HG02852 (cell line): ENCODE data around the gene HOMER1.

Experiments used
- ATAC-seq: cut with Tn5 transposase; IDR thresholded peaks from one replicate; pipeline ENCODE4 v1.9.1; 2021; ENCODE audit warnings: mild to moderate bottlenecking, moderate library complexity; ENCODE audit not compliant: unreplicated experiment

The HOMER1 gene, protein sequence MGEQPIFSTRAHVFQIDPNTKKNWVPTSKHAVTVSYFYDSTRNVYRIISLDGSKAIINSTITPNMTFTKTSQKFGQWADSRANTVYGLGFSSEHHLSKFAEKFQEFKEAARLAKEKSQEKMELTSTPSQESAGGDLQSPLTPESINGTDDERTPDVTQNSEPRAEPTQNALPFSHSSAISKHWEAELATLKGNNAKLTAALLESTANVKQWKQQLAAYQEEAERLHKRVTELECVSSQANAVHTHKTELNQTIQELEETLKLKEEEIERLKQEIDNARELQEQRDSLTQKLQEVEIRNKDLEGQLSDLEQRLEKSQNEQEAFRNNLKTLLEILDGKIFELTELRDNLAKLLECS

DNA sequence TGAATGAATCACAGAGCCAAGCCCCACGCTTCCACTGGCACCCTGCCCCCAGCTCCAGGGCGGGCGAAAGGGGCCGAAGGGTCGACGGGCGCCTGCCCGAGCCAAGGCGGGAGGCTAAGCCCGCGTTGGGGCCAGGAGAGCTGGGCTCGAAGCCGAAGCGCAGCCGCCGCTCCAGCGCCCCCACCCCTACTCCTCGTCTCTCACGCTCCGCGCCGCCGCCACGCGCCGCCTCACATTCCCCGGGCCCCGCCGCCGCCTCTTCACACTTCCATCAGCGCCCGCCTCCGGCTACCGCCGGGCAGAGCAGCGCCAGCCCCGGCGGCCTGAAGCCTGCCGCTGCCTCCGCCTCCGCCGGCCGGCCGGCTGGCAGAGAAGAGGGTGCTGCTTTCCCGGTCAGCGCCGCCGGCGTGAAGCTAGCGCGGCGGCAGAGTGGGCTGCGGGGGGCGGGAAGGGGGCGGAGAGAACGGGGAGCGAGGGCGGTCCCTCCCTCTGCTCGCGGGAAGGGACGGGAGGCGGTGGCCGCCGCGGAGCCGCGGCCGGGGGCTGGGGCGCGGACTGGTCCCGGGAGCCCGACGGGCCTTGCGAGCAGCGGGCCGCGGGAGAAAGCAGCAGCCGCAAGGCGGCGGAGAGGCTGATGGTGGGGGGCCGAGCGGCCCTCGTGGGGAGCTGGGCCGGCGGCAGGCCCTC is at the start of gene HOMER1:
Gene HOMER1, minus strand, starts transcription at position 431 of the 687 bp plus-strand sequence. CDS start 1,360 bp downstream, outside the sequence.
- peak; percentile 62 for ATAC-seq

DNA sequence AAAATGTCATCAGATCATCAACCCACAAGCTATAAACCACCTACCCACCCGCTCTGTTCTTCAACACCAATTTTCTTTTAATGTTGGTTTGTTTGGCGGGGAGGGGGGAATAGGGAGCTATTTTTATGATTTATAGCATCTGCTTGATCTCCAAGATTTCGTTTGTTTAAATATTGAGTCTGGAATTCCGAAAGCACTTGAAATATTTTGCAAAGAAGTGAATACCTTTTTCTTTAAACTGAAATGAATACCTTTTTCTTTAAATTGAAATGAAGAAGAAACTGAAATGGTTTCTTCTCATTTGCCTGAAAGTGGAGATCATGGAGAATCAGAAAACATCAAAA is 49.3 kb upstream of the HOMER1 start:
- ATAC-seq: no peak

DNA sequence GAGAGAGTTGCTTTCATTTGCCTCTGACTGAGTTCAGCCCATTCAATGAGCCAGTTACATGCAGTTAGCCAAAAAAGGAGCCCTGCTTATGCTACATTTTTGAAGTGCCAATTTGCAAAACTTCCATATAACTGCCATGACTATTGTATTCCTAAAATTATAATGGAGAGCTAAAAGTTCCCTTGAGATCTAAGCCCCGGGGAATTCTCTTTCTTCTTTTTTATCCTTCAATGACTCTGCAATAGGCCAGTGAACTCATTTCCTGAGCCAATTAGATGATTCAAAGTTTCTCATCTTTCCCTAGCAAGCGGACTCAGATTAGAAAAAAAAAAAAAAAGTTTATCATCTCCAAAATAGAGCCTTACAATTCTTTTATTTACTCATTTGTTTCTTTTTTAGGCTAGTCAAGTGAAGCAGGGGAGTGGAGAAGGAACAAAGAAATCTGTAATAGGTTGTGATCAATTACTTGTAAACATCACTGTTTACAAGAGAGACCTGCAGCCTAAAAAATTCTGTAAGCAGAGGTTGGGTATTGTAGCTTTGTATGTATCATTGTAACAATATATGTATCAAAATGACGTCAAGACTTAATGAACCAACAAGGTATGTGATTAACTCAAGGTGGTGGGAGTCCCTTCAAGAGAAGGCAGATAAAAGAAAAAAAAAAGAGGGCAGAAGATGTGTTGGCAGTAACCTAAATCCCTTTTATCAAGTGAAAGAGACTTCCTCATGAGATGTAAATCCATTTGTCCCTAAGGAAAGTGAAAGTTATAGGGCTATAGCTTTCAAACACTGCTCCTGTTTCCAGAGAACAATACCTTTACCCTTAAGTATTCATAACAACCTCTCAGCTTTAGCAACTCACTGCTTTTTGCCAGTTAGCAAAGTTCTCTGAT is 48.7 kb upstream of the HOMER1 start:
- ATAC-seq: no peak

DNA sequence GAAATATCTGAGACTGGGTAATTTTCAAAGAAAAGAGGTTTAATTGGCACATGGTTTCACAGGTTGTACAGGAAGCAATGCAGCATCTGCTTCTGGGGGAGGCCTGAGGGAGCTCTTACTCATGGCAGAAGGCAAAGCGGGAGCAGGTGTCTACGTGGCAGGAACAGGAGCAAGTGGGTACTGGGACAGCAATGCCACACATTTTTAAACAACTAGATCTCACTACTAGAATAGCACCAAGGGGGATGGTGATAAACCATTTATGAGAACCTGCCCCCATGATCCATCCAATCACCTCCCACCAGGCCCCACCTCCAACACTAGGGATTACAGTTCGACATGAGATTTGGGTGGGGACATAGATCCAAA is 47.6 kb upstream of the HOMER1 start:
- peak; percentile 26 for ATAC-seq

DNA sequence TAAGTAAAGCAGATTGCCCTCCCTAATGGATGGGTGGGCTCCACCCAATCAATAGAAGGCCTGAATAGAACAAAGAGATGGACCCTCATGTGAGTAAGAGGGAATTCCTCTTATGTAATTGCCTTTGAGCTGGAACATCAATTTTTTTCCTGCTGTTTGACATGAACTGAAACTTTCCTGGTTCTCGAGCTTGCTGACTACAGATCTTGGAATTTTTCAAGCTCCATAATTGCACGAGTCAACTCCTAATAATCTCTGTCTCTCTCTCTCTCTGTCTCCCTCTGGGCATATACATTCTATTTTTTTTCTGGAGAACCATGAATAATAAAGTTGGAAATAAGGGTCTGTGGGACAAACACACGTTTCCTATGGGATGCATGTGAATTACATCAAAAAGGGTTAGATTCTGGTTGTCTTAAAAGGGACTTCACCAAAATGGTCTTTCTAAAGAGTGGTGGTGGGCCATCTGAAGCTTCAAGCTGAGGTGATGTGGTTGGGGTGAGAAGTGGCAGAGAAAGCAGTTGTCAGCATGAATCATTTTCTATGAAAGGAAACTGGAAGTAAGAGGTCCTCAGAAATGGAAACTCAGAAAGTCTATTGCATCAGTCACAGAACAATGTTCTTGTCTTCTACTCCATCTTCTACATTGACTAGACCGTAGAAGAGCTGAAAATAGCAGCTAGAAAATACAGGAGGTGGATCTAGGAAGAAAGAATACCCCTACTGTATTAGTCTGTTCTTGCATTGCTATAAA is 47.0 kb upstream of the HOMER1 start:
- ATAC-seq: peak; percentile 75

DNA sequence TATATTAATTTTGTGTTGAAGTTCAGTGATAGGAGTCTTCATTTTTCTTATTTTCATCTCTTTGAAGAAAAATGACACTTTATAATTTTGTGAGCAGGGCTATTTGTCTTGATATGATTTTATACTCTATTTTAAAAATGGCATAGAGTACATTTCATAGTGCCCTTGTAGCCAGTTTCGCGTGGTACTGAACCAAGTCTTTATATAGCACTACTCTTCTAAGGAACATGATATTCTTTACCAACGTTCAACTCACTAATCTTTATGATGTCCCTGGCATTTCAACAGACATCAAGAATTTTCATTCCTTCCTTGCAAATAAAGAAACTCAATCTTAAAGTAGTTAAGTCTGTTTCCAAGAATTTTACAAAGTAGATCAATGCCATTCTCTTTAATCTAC is 41.5 kb upstream of the HOMER1 start:
- ATAC-seq: no peak

DNA sequence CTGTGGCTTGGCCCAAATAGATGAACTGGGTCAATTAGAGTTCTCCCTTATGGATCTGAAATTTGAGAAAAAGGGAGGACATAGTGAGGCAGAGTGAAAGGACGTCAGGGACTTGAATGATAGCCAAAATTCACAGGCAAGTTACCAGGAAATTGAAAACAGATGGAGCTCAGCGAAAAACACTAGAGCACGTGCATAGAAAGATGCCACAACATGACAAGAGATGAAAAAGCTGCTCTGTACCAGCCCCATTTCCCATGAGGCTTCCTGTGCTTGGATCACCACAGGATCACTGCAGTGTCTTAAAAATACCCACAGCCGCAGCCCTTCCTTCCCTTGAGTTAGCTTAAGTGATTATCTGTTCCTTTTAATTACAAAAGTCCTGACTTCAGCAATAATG is 39.0 kb upstream of the HOMER1 start:
- ATAC-seq: no peak

DNA sequence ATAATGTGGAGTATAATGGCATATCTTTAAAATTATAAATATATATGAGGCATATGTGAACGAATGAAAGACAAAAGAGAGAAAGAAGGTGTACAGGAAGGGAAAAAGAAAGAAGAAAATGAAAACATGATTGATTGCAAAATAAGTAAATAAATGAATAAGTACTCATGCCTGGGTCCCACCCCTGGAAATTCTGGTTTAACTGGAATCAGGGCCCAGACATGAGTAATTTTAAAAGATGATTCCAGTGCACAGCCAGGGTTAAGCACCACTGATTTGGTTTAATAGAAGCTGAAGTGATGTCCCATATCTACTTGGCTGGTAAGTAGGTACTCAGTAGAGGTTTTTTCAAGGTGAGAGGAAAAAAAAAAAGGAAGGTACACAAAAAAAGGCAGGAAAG is 34.0 kb upstream of the HOMER1 start:
- no peak for ATAC-seq

DNA sequence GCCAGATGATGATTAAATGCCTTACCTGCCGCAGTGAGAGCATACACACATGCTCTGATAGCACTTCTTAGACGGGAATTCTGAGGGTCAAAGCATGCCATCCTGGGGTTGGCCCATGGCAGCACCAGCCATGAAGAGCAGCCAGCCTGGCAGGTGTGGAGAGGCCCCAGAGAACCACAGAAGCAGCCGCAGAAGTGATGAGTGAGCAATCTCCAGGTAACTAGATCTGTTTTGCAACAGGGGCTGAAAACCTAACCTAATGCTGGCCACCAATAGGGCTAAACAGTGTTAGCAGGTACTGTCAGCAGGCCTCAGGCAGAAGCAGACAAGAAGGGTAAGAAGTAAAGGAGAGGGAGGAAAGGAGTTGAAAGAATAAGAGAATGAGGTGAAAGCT is 33.5 kb upstream of the HOMER1 start:
- ATAC-seq: no peak

DNA sequence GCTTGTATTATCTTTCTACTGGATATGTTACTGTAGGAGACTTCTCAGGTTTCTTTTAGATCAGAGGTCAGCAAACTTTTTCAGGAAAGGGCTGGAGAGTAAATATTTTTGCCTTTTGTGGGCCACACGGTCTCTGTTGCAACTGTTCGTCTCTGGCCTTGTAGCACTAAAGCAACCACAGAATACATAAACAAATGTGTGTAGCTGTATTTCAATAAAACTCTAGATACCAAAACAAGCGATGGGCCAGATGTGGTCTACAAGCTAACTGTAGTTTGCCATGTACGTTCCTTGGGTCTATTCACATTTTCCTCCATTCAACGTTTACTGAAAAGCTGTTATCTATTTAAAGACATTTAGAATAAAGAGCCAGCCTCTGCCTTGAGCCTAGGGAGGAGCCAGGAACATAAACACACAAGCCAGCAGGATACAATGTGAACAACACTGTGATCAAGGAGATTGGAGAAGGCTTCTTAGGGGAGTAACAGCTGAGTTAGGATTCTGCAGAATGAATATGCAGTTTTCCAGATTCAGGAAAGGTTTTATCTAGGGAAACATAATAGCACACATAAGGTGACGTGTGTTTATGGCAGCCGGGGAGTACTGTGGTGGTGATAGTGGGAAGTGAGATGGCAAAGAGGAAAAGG is 33.0 kb upstream of the HOMER1 start:
- no peak for ATAC-seq

DNA sequence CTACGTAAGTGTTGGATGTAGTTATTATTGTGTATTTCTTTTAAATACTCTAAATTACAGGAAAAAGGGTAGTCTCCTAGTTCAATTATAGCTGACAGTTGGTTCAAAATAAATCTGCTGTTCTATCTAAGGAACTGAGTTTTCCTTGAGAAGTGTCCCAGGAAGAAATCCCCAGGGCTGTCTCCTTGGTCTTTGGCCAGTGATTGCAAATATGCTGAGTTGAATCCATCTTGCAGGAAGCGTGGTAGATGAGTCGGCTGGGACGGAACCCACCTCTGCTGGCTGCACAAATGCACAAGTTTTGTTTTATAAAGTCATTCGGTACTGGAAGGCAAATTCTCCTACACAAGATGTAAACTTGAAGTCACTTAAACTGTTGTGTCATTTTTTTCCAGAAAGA is 30.2 kb upstream of the HOMER1 start:
- ATAC-seq: no peak

DNA sequence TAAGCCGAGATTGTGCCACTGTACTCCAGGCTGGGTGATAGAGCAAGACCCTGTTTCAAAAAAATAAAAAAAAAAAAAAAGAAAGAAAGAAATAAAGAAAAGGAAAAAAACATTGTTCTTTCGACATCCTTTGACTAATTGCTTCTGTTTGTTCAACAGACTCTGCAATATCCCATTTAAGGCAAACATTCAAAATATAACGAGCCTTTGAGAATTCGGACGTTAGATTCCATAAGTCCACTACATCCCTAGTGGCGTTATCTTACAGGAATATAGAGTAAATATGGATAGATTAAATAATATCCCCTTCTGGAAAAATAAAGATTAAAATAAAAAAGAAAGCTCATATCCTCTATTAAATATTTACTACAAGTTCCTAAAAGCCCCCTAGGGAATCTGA is 27.0 kb upstream of the HOMER1 start:
- ATAC-seq: no peak

DNA sequence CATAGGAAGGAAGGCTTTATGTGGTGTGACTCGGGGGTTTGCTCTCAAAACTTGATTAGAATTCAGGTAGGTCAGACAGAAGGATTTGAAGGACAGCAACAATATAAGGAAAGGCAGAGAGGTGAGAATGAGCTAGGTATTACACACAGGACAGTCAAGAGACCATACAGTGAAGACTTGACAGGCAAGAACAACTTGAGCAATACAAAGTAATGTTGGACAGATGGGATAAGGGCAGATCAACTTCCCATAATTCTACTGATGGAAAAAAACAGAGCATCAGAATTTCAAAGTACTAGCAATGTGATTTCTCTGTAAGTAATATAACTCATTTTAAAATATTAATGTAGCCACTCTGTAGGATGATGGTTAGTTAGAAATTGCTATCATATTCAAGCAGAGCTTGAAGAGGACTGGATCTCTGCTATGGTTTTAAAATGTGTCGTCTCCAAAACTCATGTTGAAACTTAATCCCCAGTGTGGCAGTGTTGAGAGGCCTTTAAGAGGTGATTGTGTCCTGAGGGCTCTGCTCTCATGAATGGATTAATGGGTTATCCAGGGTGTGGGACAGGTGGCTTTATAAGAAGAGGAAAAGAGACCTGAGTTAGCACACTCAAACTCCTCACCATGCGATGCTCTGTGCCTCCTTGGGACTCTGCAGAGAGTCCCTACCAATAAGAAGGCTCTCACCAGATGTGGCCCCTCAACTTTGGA is 22.4 kb upstream of the HOMER1 start:
- ATAC-seq: no peak

DNA sequence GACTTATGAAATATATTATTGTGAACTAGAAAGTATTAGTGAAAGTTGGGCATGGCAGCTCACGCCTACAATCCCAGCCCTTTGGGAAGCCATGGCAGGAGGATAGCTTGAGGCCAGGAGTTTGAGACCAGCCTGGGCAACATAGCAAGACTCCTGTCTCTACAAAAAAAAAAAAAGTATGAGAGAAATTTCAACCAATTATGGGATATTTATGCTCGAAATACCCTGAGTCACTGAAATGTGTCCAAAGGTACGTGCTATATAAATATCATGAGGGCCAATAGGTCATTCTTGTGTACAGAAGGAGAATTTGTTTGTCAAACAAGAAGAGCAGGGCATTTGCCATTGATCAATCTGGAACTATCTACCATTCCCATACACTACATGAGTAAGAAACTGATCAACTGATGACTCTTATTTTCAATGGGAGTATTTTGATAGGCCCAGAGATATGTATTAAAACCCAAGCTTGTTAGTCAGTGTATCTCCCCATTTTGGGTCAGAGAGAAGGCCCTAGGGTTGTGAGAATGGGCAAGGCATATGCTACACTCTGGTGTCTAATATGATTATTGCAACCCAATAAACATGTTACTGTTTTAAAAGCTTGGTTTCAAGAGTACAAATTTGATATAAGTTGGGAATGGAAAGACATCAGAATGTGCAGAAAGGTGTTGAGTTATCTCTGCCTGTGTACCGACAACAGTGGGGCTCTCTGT is 21.7 kb upstream of the HOMER1 start:
- no peak for ATAC-seq

DNA sequence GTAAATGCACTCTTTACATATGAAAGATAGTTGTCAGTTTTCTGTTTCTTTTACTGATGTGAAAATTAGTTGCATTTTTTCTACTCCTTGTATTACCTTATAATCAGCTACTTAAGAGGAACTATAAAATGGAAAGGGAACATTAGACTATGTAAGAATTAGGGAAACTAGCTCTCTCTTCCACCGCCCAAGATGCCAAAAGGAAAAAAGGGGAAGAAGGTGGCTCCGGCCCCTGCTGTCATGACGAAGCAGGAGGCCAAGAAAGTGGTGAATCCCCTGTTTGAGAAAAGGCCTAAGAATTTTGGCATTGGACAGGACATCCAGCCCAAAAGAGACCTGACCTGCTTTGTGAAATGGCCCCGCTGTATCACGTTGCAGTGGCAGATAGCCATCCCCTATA is 15.2 kb upstream of the HOMER1 start:
- no peak for ATAC-seq

DNA sequence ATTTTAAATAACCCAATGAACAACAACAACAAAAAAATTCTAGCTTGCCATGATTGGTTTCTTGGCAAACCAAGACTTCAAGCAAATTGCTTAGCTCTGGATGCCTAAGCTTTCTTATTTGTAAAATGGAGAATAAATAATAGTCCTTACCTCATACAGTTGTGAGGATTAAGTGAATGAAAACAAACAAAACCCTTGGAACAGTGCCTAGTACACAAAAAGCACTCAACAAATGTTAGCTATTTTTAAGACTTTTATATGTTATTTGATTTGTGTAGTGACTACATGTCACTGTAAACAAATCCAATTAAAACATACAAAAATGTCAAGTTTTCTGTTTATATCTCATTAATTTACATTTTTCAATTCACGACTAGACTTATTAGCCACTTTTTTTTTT is 13.5 kb upstream of the HOMER1 start:
- ATAC-seq: no peak

DNA sequence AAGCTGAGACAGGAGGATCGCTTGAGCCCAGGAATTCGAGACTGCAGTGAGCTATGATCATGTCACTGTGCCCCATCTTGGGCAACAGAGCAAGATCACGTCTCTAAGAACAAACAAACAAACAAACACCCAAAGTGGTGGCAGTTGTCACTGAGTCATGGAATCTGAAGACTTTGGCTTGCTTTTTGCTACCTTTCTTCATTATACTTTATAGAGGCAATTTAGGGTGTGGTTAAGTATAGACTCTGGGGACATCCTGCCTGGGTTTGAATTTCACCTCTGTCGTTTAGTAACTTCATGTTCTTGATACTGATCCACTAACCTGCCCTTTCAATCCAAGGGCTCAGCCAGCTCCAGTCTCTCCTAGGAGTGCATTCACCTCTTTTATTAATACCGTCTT is 13.0 kb upstream of the HOMER1 start:
- no peak for ATAC-seq

DNA sequence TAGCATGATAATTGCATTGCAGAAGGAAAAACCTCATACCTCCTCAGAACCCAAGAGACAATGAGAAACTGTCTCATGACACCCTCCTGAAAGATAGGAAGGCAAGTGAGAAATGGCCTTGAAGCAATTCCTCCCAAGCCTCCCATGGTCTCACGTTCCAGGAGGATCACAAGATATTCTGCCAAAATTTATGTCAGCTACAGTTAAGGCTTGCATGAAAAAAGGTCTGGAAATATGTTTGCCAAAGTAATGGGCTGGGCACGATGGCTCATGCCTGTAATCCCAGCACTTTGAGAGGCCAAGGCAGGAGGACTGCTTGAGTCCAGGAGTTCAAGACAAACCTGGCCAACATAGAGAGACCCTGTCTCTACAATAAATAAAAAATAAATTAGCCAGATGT is 12.6 kb upstream of the HOMER1 start:
- ATAC-seq: no peak

DNA sequence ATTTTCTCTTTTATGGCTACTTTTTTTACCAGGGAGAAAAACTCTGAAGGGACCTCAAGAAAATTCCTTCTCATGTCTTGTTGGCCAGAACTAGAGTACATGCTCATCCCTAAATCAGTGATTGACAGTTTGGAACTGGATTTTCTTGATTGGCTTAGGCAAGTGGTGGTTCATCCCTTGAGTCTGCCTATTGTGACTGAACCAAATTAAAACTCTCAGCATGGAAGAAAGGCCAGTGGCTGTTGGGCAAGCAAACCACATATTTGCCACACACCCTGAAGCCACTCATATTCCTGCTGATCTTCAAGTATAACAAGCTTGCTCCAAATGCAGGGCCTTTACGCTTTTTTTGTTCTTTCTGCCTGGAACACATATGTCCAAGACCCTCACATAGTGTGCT is 7.2 kb upstream of the HOMER1 start:
- no peak for ATAC-seq
